Lung (tissue), 12 donors: Measurements from ENCODE around the gene ADAMTS17. TPM values are rescaled to one million over a fixed set of nuclear protein-coding genes. Genes with fewer than 3 reads are reported as not detected.

Source experiments
- ATAC-seq: fragments of 200-7000 bp; cut with Tn5 transposase; one replicate; pipeline ENCODE4 v1.9.1; 2020; ENCODE audit warnings: moderate number of reproducible peaks; ENCODE audit not compliant: insufficient read depth, low FRiP score
- DNase-seq, 3 donors: peaks; one replicate each; pipeline ENCODE4 v3.0.0-alpha.2; 2013 to 2017
- H3K27ac ChIP-seq, 2 donors: one replicate each; pipeline ENCODE4 v1.5.1; 2013; ENCODE audit warnings: mild to moderate bottlenecking in 2 of 2, moderate library complexity in 2 of 2, control low read depth in 1 of 2, inconsistent platforms in 1 of 2, low read depth in 1 of 2, low read length in 1 of 2
- H3K27me3 ChIP-seq, 3 donors: one replicate each; pipeline ENCODE4 v1.5.1; 2013; ENCODE audit warnings: low read length in 2 of 3; ENCODE audit not compliant: control insufficient read depth in 3 of 3, insufficient read depth in 3 of 3
- H3K36me3 ChIP-seq, 4 donors: one replicate each; pipeline ENCODE4 v1.5.1; 2013; ENCODE audit warnings: low read length in 4 of 4, mild to moderate bottlenecking in 1 of 4, moderate library complexity in 1 of 4; ENCODE audit not compliant: control insufficient read depth in 4 of 4, insufficient read depth in 4 of 4
- H3K4me1 ChIP-seq, 5 donors: one replicate each; pipeline ENCODE4 v1.5.1; 2013; ENCODE audit warnings: low read length in 5 of 5, mild to moderate bottlenecking in 2 of 5, moderate library complexity in 1 of 5; ENCODE audit not compliant: control insufficient read depth in 5 of 5, insufficient read depth in 5 of 5
- H3K4me3 ChIP-seq: one replicate; pipeline ENCODE4 v1.5.1; 2013; ENCODE audit warnings: mild to moderate bottlenecking, control low read depth, moderate library complexity
- H3K9ac ChIP-seq, 2 donors: one replicate each; pipeline ENCODE4 v1.5.1; 2013; ENCODE audit warnings: low read length in 2 of 2, control low read depth in 1 of 2; ENCODE audit not compliant: insufficient read depth in 1 of 2
- H3K9me3 ChIP-seq, 4 donors: one replicate each; pipeline ENCODE4 v1.5.1; 2013; ENCODE audit warnings: low read length in 3 of 4, mild to moderate bottlenecking in 1 of 4, moderate library complexity in 1 of 4; ENCODE audit not compliant: control insufficient read depth in 4 of 4, insufficient read depth in 3 of 4
- CTCF ChIP-seq: IDR thresholded peaks from 2 replicates; pipeline ENCODE4 v1.5.1; 2012; ENCODE audit warnings: mild to moderate bottlenecking; ENCODE audit errors: control extremely low read depth, extremely low read depth
- WGBS, 2 donors: extraction: QIAGEN DNeasy Blood & Tissue Kit; methylation state at CpG; one replicate each; pipeline ENCODE4 v1.1.7; 2013; 5-methylcytosine and 5-hydroxymethylcytosine counted together
- polyA plus RNA-seq, 2 donors: library from polyadenylated mRNA; stranded (reverse); fragments of 200-250 nt; gene quantifications; one replicate each; pipeline ENCODE4 v1.2.1, GENCODE V29; 2013
- total RNA-seq, 2 donors: library from RNA; depleted of rRNA in 1 of 2; stranded (reverse); fragments of >200 nt in 1 of 2; gene quantifications; one replicate each; pipeline ENCODE4 v1.2.1, GENCODE V29; 2014 to 2021
- donor health status: control.
- donor health status: control.
- donor health status: Bipolar disorder and iron deficiency.
- donor health status: healthy.
- donor health status: DM: yes; HTN: yes; CAD: no.

ADAMTS17 gene
- total and polyA plus RNA-seq, 4 donors = 0.47 to 6.6 (median 2.2) TPM

GRCh38 chr15:100310041-100310405 is 31.8 kb downstream of the ADAMTS17 start:
- Histone ChIP-seq H3K27ac (no peak overlapping the region), H3K4me3 (no peak overlapping the region), H3K9ac (no peak overlapping the region), H3K36me3 (no peaks in the 10 kb centered on the region), H3K27me3 (no peaks in the 10 kb centered on the region), H3K4me1 (peaks cover 0 to 47% (median 11%) of the 10 kb centered on the region in 5 donors), H3K9me3 (peaks cover 0 to 2% (median 0%) of the 10 kb centered on the region in 4 donors)
- no peak for TF ChIP-seq CTCF
- DNase-seq = peak; percentile 34 to 64 (median 43)
- 19 to 30% methylated on average over 8 of the region's 8 CpGs for WGBS, 2 donors
- no peak for ATAC-seq

- Histone ChIP-seq H3K27me3 (no peaks in the 10 kb centered on the region), H3K36me3 (no peaks in the 10 kb centered on the region), H3K9ac (no peak overlapping the region), H3K4me3 (no peak overlapping the region), H3K27ac (no peak overlapping the region), H3K9me3 (peaks cover 0 to 2% (median 0%) of the 10 kb centered on the region in 4 donors), H3K4me1 (peaks cover 0 to 47% (median 11%) of the 10 kb centered on the region in 5 donors)
- 72 to 77% methylated on average over 25 of the region's 25 CpGs for WGBS, 2 donors
- no peak for ATAC-seq
- no peak for DNase-seq
- TF ChIP-seq CTCF = no peak
Measured at GRCh38 chr15:100309109-100310040, 32.4 kb downstream of the ADAMTS17 start.

- Histone ChIP-seq H3K4me1 (peaks cover 0 to 47% (median 11%) of the 10 kb centered on the region in 5 donors), H3K27me3 (no peaks in the 10 kb centered on the region), H3K9me3 (peaks cover 0 to 2% (median 0%) of the 10 kb centered on the region in 4 donors), H3K36me3 (no peaks in the 10 kb centered on the region), H3K27ac (no peak overlapping the region), H3K4me3 (no peak overlapping the region), H3K9ac (no peak overlapping the region)
- DNase-seq (no peak), ATAC-seq (no peak)
- WGBS, 2 donors = 75 to 78% methylated on average over 4 of the region's 4 CpGs
- no peak for TF ChIP-seq CTCF
Measured at GRCh38 chr15:100308608-100309007, 33.2 kb downstream of the ADAMTS17 start.
